ENCODE measurements around the gene FN3K.
"Not testable (repeated sequence)": the region's sequence is repeated elsewhere in the genome, so short reads cannot be mapped to it uniquely, and the experiment has no call there.

FN3K gene

GRCh38 chr17:82775001-82775823, 39.8 kb downstream of the FN3K start (continued):
- TF ChIP-seq POU6F1 (CRISPR knock-in tag; IDR thresholded peaks at IDR 0.05; ENCODE audit: borderline replicate concordance, low read depth): no peak

GRCh38 chr17:82776454-82776853, 41.0 kb downstream of the FN3K start:
- no peak for ATAC-seq

GRCh38 chr17:82777778-82778375, 42.5 kb downstream of the FN3K start:
- ATAC-seq: not testable (repeated sequence)

More at GRCh38 chr17:82776454-82776853, 41.0 kb downstream of the FN3K start:
- TF ChIP-seq PATZ1 (CRISPR knock-in tag; IDR thresholded peaks at IDR 0.05; ENCODE audit: borderline replicate concordance) (no peak), TCF4 (CRISPR knock-in tag; IDR thresholded peaks at IDR 0.05; ENCODE audit: borderline replicate concordance) (no peak), POU6F1 (CRISPR knock-in tag; IDR thresholded peaks at IDR 0.05; ENCODE audit: borderline replicate concordance, low read depth) (no peak), ISL1 (CRISPR knock-in tag; IDR thresholded peaks at IDR 0.05) (no peak)

GRCh38 chr17:82779541-82779940, 44.1 kb downstream of the FN3K start:
- TF ChIP-seq ZNF8 (CRISPR knock-in tag; IDR thresholded peaks at IDR 0.05) (no peak), ESRRG (CRISPR knock-in tag; IDR thresholded peaks at IDR 0.05) (no peak), CSRNP3 (CRISPR knock-in tag; IDR thresholded peaks at IDR 0.05) (no peak), ARNTL (CRISPR knock-in tag; IDR thresholded peaks at IDR 0.05; ENCODE audit: borderline replicate concordance, low read depth) (no peak), POU6F1 (CRISPR knock-in tag; IDR thresholded peaks at IDR 0.05; ENCODE audit: borderline replicate concordance, low read depth) (no peak), BACH2 (CRISPR knock-in tag; IDR thresholded peaks at IDR 0.05; ENCODE audit: borderline replicate concordance) (no peak), CSDC2 (CRISPR knock-in tag; IDR thresholded peaks at IDR 0.05) (no peak), ZNF70 (CRISPR knock-in tag; IDR thresholded peaks at IDR 0.05) (no peak), ZNF565 (CRISPR knock-in tag; conservative IDR thresholded peaks at IDR 0.05; ENCODE audit: low read depth) (no peak), ZC3H10 (CRISPR knock-in tag; IDR thresholded peaks at IDR 0.05) (no peak)
- no peak for ATAC-seq

- ATAC-seq: no peak
- no peak for TF ChIP-seq ZNF565 (CRISPR knock-in tag; conservative IDR thresholded peaks at IDR 0.05; ENCODE audit: low read depth)
Observed at GRCh38 chr17:82780195-82780594, 44.8 kb downstream of the FN3K start.

All from SK-N-SH treated with all-trans-retinoic acid at 6 μM for 48 hours (cell line).